Fibroblast of peridontal ligament (primary cell): ENCODE data around the gene SSBP3.
A peak's percentile ranks its signal among the peaks of the same experiment; 100 is the strongest.

Experiments
- DNase-seq: peaks from one replicate; pipeline ENCODE4 v3.0.0-alpha.2; 2010; ENCODE audit errors: extremely low read depth

Gene SSBP3

DNA sequence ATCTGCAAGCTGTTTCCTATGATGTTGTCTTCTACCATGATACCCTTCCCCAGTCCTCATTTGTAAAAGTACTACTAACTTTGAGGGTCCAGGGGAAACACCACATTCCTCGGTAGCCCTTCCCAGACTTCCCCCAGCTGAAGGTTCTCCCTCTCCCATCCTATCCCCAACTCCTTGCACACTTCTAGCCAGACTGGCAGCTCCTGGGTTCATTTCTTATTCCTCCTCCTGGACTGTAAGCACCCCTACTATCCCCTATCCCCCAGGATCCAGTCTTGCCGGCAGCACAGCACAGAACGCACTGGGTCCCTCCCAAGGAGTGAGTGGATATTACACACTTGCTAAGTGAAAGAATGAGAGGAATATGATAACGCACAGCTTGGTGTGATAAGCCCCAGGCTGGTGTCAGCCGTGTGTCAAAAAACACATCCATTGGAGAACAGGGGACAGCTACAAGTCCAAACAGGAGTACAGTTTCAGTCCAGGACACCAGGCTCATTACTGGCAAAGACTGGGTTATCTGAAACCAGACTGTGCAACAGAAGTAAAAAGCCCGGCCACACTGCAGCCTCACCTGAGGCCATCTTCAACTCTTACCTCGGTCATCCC lies 100.2 kb downstream of the SSBP3 start:
- DNase-seq, result no peak

DNA sequence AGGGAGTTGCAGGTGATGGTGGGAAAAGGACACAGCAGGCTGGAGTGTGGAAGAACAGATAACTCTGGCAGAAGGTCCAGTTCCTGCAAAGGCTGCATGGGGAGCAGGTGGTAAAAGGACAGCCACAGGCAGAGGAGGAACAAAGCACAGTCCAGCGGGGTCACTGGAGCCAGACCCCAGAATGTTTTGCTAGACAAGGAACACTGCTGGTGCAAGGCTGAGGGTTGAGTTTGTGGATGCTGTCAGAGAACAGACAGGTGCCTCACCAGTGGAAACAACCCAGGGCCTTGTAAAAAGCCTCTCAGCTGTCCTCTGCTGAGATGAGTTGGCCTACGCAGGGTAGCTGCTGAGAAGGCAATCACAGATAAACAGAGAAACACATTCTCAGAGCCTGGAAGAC lies 101.7 kb downstream of the SSBP3 start:
- no peak for DNase-seq

DNA sequence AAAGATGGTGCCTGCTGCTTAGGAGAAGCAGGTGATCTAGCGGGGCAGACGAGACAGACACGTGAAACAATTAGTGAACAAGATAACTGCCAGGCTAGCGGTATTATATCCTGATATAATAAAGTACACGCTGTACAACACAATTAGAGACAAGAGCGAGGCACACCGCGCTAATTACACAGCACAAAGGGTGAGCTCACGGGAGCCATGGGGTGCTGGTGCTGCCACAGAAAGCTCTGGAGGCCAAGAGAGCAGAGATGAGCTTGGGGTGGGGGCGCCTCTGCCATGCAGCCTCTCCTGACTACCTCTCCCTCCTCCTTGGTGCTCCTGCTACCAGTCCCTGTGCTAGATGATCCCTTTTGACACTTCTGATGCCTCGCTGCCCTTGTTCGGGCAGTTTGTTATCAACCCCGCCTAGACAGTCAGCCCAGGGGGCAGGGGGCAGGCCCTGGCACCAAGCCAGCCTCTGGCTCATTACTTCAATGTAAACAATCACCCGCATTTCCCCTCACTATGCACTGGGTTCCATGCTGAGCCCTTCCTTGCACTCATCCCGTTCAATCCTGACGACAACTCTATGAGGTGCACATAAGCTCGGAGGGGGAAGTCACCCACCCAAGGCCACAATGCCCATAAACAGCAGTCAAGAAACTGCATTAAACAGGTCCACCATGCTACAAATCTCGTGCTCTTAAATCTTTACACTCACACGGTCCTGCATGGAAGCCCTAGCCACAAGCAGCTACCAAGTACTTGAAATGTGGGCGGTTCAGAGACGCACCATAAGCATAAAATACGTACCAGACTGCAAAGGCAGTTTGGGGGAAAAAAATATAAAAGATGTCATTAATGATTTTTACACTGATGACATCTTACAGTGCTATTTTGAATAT lies 103.0 kb downstream of the SSBP3 start:
- no peak for DNase-seq

DNA sequence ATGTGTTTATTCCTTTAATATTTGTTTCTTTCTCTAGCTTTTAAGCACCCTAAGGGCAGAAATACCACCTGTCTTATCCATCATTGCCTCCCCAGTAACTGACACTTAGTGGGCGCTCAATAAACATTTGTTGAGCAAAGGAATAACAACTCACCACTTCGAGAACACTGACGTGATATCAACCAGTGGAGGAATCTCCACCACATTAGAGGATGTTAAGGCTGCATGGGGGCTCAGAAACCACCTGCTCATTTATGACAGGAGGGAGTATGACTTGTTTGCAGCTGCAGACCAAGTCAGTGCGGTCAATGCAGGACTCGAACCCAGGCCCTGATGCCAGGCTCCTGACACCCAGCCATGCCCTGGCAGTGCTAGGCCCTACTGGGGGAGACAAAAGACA lies 103.6 kb downstream of the SSBP3 start:
- DNase-seq, result no peak

DNA sequence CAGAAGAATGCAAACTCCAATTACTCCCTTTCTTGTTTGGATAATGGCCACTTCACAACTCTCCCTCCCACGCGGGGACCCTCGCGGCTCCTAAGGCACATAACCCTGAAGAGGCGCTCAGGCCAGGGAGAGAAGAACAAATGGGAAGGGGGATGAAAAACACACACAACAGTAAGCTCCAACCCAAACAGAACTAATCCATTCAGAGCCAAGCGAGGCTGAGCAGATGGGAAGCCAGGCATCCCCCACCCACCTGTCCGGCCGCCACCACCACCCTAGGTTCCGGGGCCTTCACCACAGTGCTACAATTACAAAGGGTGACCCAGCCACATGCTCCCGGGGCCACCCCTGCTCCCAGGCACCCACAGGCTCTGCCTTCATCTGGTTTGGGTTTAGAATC lies 104.7 kb downstream of the SSBP3 start:
- DNase-seq, result no peak

DNA sequence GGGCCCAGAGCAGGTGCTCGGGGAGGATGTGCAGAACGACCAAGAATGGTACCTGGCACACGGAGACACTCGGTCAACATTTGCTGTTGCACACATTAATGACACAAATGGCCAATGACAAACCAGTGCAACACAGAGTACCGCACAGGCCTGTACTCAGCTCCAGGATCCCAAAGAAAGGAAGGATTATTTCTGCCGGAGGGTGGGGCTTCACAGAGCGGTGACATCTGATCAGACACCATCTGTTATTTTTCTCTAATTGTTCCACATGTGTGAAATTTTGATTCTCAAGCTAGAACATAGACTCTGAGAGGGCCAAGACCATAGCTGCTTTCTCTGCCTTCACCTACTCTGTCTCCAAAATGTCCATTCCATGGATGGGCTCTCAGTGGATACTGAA lies 105.8 kb downstream of the SSBP3 start:
- DNase-seq, result no peak

DNA sequence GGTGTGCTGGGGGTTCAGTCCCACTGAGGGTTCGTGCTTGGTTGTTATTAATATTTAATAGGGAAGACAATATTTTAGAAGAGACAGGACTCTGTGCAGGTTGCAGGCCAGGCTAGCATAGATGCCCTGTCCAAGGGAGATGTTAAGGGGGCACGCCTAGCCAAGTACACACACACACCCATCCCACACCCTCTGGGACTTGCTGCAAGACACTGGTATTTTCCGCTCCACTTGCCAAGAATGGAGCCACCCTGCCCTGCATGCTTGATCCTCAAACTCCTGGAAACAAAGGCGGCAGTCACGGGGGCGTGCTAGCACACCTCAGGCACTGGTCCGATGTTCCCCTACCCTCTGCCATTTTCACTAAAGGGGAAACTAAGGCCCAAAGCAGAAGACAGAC lies 107.2 kb downstream of the SSBP3 start:
- no peak for DNase-seq

DNA sequence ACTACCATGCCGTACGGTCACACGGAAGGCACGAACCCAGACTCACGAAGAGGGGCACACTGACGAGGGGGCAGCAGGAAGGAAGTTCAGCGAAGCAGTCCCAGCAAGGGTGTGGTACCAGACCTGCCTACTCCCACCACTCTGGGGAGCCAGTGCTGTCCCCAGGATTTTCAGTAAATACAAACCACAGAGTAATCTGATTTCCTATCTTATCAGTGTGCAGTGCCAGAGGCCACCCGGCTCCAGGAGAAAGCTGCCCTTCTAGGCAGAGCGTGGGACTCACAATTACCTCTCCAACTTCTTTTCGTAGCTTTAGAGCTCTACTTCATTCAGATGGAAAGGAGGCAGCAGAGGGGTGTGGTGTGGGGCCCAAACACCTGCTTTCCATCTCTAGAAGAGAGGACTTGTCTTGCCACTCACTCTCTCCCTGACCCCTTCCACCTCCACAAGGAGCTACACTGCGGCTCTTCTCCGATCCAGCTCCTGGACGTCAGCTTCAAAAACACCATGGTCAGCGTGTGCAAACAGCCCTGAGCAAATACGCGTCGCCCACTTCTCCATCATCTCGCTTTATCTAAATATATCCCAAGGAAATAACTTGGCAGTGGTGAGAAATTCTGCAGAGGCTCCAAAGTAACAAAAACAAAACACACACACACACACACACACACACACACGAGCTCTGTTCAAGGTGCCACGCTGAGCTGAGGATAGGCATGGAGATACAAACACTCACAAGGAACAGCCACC lies 107.7 kb downstream of the SSBP3 start:
- DNase-seq, result no peak

DNA sequence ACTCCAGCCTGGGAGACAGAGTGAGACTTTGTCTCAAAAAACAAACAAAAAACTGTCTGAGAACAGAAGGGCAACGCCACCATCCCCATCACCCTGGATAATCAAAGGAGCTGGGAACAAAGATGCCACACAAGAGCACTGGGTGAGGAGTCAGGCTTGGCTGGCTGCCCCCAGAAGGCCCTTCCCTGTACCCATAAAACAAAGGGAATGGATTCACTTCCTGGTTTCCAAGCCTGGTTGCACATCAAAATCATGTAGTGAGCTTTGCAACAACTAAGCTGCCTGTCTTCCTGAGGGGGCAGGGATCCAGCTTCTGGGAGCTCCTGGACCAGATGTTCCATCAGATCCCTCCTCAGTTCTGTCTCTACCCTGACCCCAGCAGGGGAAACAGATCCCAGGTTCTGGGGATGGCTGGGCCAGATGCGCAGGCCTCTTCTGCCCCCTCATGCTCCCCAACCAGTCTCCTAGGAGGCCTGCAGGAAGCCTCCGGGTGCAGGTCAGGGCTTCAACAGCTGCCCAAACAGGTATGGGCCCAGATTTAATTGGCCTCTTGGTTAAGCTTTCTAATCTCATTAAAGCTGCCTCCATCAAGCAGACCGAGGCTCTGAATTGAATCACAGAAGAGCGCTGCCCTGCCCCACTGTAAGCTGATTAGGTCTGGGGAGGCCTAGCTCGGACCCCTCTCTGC lies 108.5 kb downstream of the SSBP3 start:
- DNase-seq, result no peak

DNA sequence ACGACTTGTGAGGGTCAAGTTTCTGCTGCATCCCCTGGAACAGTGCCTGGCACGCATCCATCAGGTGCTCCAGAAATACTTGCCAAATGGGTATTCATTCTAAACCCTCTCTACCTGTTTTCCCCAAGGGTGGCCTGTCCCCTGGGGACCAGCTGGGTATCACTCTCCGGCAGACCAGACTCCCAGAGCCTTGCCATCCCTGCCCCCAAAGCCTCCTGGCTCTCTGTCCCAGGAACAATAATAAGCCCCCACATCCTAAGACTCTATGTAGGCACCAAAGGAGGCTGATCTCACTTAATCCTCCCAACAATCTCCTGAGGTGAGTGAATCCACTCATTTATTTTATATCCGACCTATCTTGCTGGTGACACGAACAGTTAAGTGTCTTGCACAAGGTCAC lies 109.5 kb downstream of the SSBP3 start:
- no peak for DNase-seq

DNA sequence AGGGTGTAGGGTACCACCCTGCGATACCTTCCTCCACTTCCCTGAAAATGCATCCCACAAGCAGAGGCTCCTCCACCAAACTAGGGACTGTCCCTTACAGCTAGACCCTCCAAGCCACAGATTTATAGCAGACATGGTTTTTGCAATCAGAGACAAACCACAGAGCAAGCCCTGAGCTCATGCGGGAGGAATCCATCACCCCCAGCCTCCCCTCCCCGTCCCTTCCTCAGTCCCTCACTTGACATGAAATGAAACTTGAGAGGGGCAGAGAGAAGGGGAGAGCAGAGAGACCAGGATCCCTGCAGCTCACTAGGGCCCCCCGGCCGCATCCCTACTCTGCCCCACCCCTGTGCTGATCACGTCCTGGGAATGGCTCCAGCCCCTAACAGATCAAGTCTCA lies 111.3 kb downstream of the SSBP3 start:
- DNase-seq, result peak; percentile 47

DNA sequence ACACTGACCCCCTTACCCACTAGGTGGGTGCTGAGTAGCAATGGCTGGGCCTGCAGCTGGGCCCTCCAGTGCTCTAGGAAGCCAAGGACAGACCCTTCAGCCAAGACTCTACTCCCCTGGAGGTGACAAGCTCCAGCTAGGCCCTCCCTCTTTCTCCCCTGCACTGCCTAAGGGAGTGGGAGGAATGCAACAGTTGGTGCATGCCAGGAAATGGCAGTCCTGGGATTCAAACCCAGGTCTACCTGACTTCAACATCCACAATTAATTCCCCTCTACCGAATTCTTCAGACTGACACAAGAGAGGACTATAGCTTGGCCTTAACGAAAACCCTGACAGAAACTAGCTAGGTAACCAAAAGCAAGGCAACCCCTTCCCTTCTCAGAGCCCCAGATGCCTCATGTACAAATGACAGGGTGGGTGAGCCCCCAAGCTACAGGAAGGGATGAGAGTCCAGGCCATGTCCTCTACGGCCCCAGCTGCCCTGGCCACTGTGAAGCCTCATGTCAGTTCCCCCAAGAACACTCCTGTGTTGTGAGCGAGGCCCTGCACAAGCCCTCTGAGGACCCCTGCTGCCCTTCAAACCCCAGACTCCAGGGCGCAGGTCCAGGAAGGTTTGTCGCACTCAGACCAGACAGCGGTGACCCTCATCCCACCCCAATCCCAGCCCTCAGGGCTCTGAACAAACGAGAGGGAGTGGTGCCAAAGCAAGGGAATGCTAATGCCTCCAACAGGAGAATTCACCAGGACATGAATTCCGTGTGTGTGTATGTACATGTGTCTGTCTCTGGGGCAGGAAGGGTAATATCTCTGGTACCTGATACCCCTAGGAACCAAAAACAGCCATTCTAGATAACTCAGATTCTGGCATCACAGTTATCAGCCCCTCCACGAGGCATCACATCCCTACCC lies 113.9 kb downstream of the SSBP3 start:
- no peak for DNase-seq

DNA sequence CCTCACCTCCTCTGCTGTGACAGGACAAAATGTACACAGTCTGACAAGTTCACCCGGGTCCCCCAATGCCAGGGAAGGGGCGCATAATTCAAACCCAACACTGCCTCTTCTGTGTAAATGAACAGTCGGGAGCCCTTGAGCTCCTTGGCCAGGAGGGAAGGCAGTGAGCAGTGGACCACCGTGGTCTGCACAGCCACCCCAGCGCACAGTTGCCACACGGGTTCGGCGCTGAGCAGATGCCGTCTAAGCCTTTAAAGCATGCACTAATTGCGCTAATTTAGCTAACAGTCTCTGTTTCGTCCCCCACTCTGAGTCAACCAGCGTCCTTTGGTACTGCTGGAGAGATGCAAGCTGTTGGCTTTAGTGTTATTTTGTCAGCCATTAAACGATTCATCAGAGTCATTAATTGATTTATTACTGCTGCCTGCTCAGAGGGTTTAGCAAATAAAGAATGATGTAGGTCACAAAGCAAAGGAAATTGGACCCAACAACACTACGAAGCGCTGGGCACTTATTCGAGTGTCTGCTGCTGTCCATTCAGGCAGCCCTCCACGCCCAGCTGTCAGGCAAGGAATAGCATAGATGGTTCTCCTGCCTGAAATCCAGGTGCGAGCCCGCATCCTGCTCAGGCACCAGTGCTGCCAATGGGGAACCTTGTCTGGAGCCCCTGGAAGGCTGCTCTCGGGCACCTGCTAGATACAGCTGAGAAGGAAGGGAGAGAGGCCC lies 114.8 kb downstream of the SSBP3 start:
- no peak for DNase-seq

DNA sequence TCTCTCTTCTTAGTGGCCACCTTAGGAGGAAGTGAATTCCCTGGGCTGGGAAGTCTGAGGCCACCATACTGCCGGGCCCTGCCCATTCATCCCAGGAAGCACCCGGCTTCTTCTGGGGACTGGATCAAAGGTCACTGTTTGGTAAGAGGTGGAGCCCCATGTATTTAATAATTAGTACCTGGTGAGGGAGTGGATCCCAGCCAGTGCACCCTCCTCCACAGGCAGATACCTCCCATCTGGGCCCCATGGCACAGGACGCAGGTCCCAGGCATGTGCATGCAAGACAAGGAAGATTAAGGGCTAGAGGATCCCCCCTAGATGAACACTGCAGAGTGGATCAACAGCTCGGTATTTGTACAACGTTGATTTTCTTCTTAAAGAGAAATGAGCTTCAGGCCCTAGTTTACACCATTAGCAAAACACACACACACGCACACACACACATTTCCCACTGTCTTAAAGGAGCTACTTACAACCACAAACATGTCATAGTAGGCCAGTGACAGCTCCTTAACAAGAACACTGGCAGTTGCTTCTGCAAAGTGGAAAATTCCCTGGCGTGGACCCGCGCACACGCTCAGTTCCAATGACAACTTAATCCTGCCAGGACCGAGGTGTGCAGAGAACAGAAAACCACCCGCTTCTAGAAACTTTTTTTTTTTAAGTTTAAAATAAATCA lies 115.5 kb downstream of the SSBP3 start:
- DNase-seq, result no peak

DNA sequence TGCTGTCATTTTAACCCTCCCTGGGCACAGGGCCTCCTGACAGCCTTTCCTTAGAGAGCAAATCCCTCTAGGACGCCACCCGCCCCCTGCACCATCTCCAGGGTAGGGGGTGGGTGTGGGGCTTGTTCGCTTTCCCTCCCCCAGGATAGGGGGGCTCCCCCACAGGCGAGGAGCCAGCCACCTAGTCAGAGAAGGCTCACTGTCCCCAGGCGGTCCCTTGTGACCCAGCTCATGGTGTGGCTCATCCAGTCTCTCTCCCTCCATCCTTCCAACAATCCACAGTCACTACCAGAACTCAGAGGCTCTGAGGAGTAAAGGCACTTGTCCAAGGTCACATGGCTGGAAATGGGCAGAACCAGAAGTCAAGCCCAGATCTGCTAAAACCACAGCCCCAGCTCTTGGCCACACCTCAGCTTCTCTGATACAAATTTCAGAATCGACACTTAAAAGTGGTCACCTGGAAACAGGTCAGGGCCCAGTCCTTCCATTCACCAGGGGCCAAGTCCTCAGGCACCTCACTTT lies 116.4 kb downstream of the SSBP3 start:
- no peak for DNase-seq

DNA sequence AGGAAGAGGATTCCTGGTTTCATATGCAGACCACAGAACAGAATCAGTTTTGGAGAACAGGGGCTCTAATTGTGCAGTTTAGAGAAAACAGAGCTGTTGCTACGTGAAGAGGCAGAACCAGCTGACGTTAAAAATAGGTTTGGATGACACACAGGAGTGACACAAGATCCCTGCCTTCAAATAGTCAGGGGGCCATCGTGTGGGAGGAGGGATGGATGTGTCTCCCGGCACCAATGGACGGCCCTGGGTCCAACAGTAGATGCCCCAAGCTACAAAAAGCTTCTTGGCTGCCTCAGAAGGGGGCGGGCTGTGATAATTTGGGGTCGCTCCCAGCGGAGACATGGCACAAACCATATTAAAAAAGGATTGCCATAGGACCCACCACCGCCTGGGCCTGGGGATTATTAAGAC lies 118.4 kb downstream of the SSBP3 start:
- no peak for DNase-seq

DNA sequence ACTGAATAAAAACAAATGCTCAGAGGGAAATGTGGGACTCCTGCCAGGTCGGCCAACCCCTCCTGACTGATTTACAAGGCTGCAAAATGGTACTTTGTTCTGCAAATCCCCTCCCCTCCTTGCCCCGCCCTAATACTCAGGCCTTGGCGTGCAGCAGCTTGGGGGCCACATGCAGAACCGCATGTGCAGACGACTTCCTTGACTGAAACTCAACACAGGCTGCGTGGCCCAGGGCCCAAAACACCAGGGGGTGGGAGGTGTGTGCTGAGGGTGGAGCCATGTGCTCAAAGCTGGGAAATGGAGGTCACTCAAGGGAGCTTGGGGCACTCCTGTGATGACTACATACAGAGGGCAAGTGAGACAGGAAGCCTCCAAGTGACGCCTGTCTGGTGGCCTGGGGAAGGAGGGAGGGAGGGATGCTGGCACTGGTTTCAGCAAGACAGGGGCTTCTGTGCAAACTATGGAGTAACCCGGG lies 119.0 kb downstream of the SSBP3 start:
- no peak for DNase-seq

DNA sequence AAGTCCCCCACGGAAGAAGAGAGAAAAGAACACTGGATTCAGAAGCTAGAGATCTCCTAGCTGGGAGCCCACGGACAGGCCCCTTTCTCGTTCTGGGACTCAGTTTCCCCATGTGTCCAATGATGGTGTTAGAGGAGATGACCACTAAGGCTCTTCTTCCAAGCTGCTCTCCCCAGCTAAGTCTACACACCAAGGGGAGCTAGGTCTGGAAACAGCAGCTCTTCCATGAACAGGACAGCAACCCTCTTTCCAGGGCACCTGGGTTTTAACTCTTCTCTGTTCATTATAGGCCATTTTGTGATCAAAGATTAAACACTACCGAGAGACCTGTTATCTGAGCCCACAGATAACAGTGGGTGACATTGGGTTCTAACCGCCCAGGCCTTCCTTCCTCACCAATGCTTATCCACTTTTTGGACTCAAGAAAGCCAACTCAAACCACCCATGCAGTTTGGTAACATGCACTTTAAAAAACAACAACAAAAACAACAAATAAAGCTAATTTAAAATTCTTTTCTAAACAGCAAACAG lies 120.3 kb downstream of the SSBP3 start:
- DNase-seq, result no peak
